ENCODE measurements around the gene ELSPBP1.

DNA sequence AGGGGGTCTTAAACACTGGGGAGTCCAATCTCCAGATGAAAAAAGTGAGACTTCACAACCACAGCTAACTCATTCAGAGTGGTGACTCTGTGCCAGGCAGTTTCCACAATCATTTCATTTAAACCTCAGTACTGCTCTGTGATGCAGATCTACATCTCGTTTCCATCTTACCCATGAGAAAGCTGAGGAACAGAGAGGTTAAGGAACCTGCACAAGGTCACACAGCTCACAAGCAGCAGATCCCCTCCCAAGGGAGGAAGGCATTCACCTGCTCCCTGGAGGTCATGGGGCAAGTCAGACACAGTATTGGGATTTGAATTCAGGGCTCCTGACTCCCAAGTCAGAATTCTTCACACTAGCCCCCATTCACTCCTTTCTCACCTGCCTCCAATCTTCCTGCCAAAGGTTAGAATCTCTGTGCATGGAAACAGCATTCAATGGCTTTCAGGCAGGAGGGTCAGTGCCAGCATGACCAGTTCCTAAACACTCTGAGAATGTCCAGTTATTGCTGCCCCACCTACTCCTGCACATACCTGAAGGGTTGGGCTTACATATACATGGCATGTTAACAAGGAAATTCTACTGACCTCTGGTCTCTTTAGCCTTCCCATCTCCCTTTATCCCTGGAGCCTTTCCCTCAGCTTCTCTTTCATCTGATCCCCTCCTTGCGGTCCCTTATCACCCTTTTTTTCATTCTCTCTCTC, 47.6 kb downstream of the ELSPBP1 start:
- TF ChIP-seq, protein P1, sequence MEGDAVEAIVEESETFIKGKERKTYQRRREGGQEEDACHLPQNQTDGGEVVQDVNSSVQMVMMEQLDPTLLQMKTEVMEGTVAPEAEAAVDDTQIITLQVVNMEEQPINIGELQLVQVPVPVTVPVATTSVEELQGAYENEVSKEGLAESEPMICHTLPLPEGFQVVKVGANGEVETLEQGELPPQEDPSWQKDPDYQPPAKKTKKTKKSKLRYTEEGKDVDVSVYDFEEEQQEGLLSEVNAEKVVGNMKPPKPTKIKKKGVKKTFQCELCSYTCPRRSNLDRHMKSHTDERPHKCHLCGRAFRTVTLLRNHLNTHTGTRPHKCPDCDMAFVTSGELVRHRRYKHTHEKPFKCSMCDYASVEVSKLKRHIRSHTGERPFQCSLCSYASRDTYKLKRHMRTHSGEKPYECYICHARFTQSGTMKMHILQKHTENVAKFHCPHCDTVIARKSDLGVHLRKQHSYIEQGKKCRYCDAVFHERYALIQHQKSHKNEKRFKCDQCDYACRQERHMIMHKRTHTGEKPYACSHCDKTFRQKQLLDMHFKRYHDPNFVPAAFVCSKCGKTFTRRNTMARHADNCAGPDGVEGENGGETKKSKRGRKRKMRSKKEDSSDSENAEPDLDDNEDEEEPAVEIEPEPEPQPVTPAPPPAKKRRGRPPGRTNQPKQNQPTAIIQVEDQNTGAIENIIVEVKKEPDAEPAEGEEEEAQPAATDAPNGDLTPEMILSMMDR (IDR thresholded peaks at IDR 0.05; ENCODE audit: low read depth, low read length, poor library complexity, severe bottlenecking) = no peak
- TF ChIP-seq EZH2phosphoT487 (IDR thresholded peaks at IDR 0.05; ENCODE audit: borderline replicate concordance, low read length) = no peak

Data from DOHH2 (cell line).